SU-DHL-6 (cell line): ENCODE data around the gene KRT78.

Source experiments
- CTCF ChIP-seq: fragments of 200-600 bp; sonication (generic); IDR thresholded peaks from one replicate; pipeline ENCODE4 v1.5.1; 2017; ENCODE audit warnings: antibody characterized with exemption, mild to moderate bottlenecking, low read length, moderate library complexity; ENCODE audit not compliant: insufficient read depth, poor library complexity, severe bottlenecking
- EZH2phosphoT487 ChIP-seq: fragments of 200-600 bp; sonication (generic), shearing (Covaris generic); conservative IDR thresholded peaks from 2 replicates; pipeline ENCODE4 v1.6.1; 2018; ENCODE audit warnings: mild to moderate bottlenecking, antibody characterized with exemption, low read length, moderate library complexity, mixed read lengths

- TF ChIP-seq CTCF: no peak
- TF ChIP-seq EZH2phosphoT487: no peak
Observed at GRCh38 chr12:52836491-52837412, 12.0 kb downstream of the KRT78 start.
